ENCODE data around the gene TBC1D13.
"Not testable (repeated sequence)": the region's sequence is repeated elsewhere in the genome, so short reads cannot be mapped to it uniquely, and the experiment has no call there.

Gene TBC1D13, protein sequence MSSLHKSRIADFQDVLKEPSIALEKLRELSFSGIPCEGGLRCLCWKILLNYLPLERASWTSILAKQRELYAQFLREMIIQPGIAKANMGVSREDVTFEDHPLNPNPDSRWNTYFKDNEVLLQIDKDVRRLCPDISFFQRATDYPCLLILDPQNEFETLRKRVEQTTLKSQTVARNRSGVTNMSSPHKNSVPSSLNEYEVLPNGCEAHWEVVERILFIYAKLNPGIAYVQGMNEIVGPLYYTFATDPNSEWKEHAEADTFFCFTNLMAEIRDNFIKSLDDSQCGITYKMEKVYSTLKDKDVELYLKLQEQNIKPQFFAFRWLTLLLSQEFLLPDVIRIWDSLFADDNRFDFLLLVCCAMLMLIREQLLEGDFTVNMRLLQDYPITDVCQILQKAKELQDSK

GRCh38 chr9:128786681-128787601, at the start of gene TBC1D13:
TBC1D13 (plus strand) TSS chr9:128787253; CDS start chr9:128787354, 101 bp downstream.
- DNase-seq = peak; percentile 92

DNA sequence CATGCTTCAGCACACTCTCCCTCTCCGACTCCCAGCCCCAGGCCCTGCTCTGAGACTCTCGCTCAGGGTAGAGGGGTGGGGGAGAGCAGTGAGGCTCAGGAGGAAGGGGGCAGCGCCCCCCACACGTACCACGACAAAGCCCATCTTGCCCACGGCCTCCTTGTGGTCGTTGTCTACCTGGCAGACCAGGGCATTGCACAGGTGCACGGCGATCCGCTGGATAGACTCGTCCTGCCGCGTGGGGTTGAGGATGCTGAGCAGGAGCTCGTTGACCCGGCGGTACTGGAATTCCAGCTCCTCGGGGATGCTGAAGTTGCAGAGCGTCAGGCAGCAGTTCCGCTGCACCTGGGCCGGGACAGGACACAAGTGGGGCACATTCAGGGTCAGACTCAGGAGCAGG, 44.7 kb upstream of the TBC1D13 start:
- no peak for DNase-seq

- DNase-seq = no peak
These were observed 43.6 kb upstream of the TBC1D13 start for GRCh38 chr9:128743421-128743820.

DNA sequence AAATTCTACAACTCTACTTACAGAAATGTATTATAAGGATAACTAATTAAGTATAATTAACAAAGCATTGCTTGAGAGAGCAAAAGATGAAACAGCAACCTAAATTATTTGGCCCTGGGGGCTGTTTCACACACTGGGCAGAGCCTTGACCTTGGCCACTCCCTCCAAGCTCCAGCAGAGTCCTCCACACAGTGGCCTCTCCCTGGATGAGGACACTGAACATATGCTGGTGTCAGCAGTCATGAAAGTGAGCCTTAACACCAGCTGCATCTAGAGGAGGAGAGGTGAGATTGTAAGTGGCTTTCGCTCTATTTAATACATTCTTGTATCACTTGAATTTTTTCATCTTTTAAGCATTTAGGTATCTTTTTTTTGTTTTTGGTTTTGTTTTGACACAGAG, 39.8 kb upstream of the TBC1D13 start:
- no peak for DNase-seq

DNA sequence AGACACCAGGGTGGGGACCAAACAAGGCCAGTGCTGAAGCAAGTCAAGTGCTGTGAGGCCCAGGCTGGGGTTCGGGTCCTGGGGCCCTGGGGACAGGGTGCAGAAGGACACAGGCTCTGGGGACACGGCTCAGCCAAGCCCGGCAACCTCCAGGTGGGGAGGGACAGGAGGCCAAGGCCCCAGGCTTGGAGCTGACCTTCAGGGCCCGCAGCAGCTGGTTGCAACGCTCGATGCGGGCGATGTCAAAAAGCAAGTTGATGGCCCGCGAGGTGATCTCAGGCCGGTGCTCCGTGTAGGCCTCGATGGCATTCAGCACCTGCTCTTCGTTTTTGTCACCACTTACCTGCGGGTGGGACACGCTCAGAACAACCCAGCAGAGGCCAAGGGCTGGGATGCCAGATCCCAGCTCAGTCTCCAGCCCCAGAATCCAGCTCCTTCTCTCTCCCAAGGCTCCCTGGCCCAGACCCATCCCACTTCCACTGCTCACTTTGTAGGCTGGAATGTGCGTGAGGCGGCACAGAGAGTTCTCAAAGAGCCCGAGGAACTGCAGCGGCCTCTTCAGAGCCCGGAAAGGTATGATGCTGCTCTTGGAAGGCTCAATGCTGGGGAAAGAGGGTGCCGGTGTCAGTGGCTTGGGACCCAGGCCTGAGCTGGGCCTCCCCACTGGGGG, 36.0 kb upstream of the TBC1D13 start:
- no peak for DNase-seq

DNA sequence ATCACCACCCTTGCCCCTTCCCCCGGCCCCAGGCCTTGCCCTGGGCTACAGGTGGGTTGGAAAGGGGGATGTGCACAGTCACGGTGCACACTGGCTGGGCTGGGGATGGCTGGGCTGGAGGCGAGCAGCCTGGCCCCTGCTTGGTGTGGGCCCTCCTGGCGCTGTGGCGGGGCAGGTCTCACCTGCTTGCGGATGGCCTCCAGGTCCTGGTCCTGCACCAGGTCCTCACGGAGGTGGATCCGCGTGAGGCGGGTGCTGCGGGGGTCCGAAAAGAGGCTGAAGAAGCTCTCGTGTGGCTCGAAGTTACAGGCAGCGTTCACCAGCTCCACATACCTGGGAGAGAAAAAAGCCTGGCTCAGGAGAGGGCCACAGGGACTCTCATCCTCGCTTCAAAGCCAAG, 33.4 kb upstream of the TBC1D13 start:
- no peak for DNase-seq

DNA sequence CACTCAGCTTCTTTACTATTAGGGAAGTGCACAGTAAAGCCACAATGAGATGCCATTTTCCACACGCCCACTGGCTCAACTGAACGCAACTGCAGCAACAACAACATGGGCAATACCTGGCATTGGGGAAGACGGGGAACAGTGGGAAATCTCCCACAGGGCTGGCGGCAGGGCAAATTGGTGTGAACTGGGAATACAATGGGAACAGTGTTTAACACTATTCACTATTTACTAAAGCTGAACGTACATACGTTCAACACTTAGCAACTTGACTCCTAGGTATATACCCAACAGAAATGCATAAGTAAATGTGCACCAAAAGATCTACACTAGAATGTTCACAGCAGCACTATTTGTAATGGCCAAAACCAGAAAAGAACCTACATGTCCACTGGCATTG, 29.5 kb upstream of the TBC1D13 start:
- DNase-seq = no peak

- DNase-seq = no peak
These were observed 24.2 kb upstream of the TBC1D13 start for GRCh38 chr9:128762671-128763449.

DNA sequence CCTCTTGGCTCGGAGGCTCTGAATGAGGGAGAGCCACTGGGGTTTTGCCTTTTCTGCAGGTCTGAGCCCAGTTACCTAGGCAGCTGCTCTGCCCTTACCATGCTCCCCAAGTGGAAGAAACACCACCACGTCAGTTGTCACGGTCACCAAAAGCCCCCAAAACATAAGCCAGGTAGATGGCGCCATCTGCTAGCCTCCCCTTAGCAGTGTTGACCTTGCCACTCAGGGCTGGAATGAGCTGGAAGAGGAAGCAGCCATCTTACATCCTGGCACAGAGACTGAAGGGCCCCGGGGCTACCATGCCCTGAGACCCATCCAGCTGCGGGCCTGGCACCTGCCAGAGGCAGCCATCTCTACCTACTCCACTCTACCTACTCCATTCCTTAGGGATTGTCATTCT, 22.7 kb upstream of the TBC1D13 start:
- no peak for DNase-seq

GRCh38 chr9:128765499-128765898, 21.6 kb upstream of the TBC1D13 start:
- no peak for DNase-seq

GRCh38 chr9:128768606-128769005, 18.4 kb upstream of the TBC1D13 start:
- DNase-seq = no peak

DNA sequence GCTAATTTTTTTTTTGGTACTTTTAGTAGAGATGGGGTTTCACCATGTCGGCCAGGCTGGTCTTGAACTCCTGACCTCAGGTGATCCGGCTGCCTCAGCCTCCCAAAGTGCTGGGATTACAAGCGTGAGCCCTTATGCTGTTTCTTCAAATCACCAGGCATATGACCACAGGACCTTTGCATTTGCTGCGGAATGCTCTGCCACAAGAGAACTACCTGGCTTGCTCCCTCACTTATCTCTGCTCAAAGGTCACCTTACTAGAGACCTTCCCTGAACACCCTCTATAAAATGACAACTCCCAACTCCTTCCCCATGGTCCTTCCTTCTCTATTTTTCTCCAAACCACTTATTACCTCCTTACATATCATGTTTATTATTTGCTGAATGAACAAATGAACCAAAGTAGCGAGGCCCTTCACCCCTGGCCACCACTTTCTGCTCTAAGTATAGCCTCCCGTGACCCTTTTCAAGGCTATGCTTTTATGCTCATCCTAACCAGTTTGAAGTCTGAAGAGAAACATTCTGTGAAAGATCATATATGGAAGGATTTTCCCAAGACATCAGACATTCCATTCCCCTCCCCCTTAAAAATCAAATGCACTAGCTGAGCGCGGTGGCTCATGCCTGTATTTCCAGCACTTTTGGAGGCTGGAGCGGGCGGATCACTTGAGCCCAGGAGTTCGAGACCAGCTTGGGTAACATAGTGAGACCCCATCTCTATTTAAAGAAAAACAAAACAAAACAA, 16.6 kb upstream of the TBC1D13 start:
- no peak for DNase-seq

DNA sequence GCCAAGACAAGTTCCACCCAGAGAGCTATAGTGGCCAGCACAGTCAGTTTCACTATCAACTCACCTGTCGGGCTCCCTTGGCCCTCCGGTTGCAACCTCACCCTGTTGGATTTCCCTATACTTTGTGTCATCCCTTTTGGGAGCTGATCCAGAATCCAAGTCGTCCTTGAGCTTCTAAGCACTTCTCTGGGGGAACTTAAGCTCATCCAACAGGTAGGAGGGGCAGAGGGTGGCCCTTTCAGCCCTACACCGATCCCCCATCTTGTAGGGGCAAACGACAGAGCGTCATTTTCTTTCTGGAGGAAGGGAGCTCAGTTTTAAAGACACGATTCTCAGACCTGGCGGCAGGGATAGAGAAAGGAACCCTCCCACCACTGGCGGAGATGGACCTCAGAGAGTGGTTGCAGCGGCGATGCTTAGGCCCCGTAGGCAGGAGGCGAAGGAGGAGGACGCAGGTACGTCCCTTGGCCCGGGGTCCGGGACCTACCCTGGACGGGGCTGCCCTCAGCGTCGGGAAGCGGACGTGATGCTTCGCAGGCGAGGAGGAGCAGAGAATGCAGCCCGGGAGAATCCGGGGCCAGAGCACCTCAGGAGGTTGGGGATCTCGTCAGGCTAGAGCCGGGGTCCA, 15.8 kb upstream of the TBC1D13 start:
- peak; percentile 30 for DNase-seq

GRCh38 chr9:128771745-128772519, 15.1 kb upstream of the TBC1D13 start, which contains the start of gene ZER1:
ZER1 (minus strand) TSS chr9:128771927; CDS start chr9:128755565, 16,362 bp downstream.
- peak; percentile 94 for DNase-seq

DNA sequence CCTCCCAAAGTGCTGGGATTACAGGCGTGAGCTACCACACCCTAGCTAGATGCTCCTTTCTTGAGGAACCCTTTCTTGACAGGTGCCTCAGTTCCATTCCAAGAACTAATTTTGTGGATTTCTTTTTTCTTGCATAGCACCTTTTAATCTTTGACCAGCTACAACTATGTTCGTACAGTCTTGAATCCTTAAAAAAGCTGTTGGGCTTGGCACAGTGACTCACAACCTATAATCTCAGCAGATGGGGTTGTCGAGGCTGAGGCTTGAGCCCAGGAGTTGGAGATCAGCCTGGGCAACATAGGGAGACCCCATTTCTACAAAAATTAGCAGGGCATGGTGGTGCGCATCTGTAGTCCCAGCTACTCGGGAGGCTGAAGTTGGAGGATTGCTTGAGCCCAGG, 14.0 kb upstream of the TBC1D13 start:
- no peak for DNase-seq

DNA sequence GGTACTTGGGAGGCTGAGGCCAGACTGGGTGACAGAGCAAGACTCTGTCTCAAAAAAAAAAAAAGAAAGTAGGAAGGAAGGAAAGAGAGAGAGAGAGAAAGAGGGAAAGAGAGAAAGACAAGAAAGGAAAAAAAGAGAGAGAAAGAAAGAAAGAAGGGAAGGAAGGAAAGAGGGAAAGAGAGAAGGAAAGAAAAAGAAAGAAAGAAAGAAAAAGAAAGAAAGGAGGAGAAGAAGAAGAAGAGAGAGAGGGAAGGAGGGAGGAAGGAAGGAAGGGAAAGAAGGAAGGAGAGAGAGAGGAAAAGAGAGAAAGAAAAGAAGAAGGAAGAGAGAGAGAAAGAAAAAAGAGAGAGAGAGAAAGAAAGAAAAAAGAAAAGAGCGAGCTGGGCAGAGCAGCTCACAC, 12.2 kb upstream of the TBC1D13 start:
- DNase-seq = no peak

- not testable (repeated sequence) for DNase-seq
These were observed 7.0 kb upstream of the TBC1D13 start for GRCh38 chr9:128780093-128780492.

GRCh38 chr9:128781187-128782070, 5.6 kb upstream of the TBC1D13 start:
- DNase-seq = no peak

GRCh38 chr9:128782669-128783068, 4.4 kb upstream of the TBC1D13 start:
- DNase-seq = no peak
